Activated CD8-positive, alpha-beta T cell treated with anti-CD3 and anti-CD28 coated beads, Interleukin-2, amount 10 ng/mL, durations not matched to agents 7 days and 5 days (primary cell): ENCODE measurements around the gene DCHS2. TPM values are rescaled to one million over a fixed set of nuclear protein-coding genes. Genes with fewer than 3 reads are reported as not detected.
"Not testable (repeated sequence)": the region's sequence is repeated elsewhere in the genome, so short reads cannot be mapped to it uniquely, and the experiment has no call there.

Source experiments
- ATAC-seq: fragments of 150-1000 bp; cut with Tn5 transposase; one replicate; pipeline ENCODE4 v1.10.0; 2021; ENCODE audit warnings: moderate library complexity
- CTCF ChIA-PET: fragments of 350-600 bp; sonication (Branson Sonifier 250); formaldehyde crosslinking; loops from one replicate; lab custom pipeline; 2021; ENCODE audit warnings: antibody characterized with exemption; lab: Charles Lee
- POLR2A ChIA-PET: fragments of 350-600 bp; sonication (Branson Sonifier 250); formaldehyde crosslinking; loops from one replicate; lab custom pipeline; 2021; ENCODE audit warnings: antibody characterized with exemption; lab: Charles Lee
- DNase-seq: peaks from one replicate; pipeline ENCODE4 v3.0.0-alpha.2; 2020
- H3K27ac Mint-ChIP-seq: one replicate; pipeline ENCODE4 v1.8.0; 2021; ENCODE audit warnings: mild to moderate bottlenecking, mixed read lengths
- H3K27me3 Mint-ChIP-seq: one replicate; pipeline ENCODE4 v1.8.0; 2021; ENCODE audit warnings: low read depth, mixed read lengths
- H3K36me3 Mint-ChIP-seq: one replicate; pipeline ENCODE4 v1.8.0; 2021; ENCODE audit warnings: low read depth, mixed read lengths
- H3K4me1 Mint-ChIP-seq: one replicate; pipeline ENCODE4 v1.8.0; 2021; ENCODE audit warnings: low read depth, mixed read lengths
- H3K4me3 Mint-ChIP-seq: one replicate; pipeline ENCODE4 v1.8.0; 2021; ENCODE audit warnings: mild to moderate bottlenecking, mixed read lengths
- H3K9me3 Mint-ChIP-seq: one replicate; pipeline ENCODE4 v1.8.0; 2022; ENCODE audit warnings: mixed read lengths; ENCODE audit not compliant: insufficient read depth
- total RNA-seq, 2 experiments: library from RNA; stranded (reverse); gene quantifications; one replicate each; pipeline ENCODE4 v1.2.3, GENCODE V29; 2021

The DCHS2 gene
- total RNA-seq, 2 experiments from 2014 or later: not detected

DNA sequence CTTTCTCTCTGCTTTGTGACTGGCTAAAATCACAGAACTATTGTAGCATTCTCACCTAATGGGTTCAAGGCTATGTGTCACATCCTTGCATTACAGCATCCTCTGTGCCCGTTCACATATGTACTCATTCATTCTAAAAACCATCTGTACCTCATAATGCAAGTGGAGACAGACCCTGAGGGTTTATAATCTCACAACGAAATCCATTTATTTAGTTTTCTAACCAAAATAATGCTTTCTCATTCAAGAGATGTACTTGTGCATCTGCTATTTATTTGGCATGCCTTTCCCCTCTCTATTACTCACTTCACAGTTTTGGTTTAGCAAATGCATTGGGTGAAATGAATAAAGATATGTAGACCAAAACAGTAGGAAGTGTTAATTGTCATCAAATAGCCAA is 261.5 kb downstream of the DCHS2 start:
- ATAC-seq (no peak), DNase-seq (no peak)
- CTCF ChIA-PET: no interaction called here
- no peak overlapping the region for H3K4me3 Mint-ChIP-seq
- H3K27me3 Mint-ChIP-seq: peaks cover 4% of the 10 kb centered on the region
- no peak overlapping the region for H3K27ac Mint-ChIP-seq
- H3K9me3 Mint-ChIP-seq: no peaks in the 10 kb centered on the region
- H3K4me1 Mint-ChIP-seq: no peaks in the 10 kb centered on the region
- POLR2A ChIA-PET: no interaction called here
- H3K36me3 Mint-ChIP-seq: no peaks in the 10 kb centered on the region

DNA sequence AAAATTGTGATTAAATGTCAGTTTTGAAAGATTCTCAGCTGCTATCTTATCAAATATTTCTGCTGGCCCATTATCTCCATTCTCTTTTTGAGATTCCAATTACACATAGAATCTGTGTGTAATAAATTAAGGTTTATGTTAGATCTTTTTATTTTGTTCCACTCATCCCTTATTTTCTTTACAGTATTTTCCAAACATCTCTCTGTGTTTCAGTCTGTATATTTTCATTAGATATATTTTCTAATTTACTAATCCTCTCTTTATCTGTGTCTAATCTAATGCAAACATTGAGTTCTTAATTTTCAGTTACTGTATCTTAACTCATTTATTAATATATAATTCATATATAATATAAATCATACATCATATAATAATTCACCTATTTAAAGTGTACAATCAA is 268.7 kb downstream of the DCHS2 start:
- ATAC-seq: no peak
- H3K9me3 Mint-ChIP-seq: peaks cover 12% of the 10 kb centered on the region
- no peak overlapping the region for H3K4me3 Mint-ChIP-seq
- no peak overlapping the region for H3K27ac Mint-ChIP-seq
- no peaks in the 10 kb centered on the region for H3K4me1 Mint-ChIP-seq
- H3K36me3 Mint-ChIP-seq: no peaks in the 10 kb centered on the region
- DNase-seq: no peak
- ChIA-PET CTCF (no interaction called here), POLR2A (no interaction called here)
- peaks cover under 1% of the 10 kb centered on the region for H3K27me3 Mint-ChIP-seq

DNA sequence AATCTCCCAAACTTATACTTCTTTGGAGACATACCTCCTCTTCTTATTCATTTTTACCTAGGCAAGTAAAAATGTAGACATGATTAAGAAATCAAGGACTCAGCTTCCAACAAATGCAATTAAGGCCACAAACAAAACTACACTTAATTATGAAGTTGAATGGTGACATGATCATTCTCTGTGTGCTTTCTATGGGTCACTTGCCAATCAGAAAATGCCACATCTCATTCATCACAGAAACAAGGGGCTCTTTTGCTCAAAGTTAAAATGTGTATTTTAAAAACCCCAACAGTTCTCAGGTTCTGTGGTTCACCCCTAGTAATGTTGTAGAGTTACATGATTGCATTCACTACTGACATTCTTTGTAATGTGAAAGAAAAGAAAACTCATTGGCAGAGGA is 273.5 kb downstream of the DCHS2 start:
- Mint-ChIP-seq H3K27ac (no peak overlapping the region), H3K9me3 (peaks cover 5% of the 10 kb centered on the region), H3K27me3 (no peaks in the 10 kb centered on the region), H3K36me3 (no peaks in the 10 kb centered on the region), H3K4me1 (no peaks in the 10 kb centered on the region), H3K4me3 (no peak overlapping the region)
- no peak for DNase-seq
- no peak for ATAC-seq
- POLR2A ChIA-PET: no interaction called here
- CTCF ChIA-PET: no interaction called here

DNA sequence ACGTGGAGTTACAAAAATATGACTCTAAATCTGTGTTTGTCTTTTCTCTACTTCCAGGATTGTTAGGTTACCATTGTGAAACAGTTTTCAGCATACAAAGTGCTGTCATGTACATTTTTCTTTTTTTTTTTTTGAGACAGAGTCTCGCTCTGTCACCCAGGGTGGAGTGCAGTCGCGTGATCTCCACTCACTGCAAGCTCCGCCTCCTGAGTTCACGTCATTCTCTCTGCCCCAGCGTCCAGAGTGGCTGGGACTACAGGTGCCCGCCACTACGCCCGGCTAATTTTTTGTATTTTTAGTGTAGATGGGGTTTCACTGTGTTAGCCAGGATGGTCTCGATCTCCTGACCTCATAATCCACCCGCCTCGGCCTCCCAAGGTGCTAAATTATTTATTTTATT is 274.2 kb downstream of the DCHS2 start:
- H3K9me3 Mint-ChIP-seq, POLR2A ChIA-PET, ATAC-seq, CTCF ChIA-PET, H3K4me3 Mint-ChIP-seq, H3K36me3 Mint-ChIP-seq, H3K4me1 Mint-ChIP-seq, H3K27me3 Mint-ChIP-seq, H3K27ac Mint-ChIP-seq, DNase-seq: not testable (repeated sequence)

DNA sequence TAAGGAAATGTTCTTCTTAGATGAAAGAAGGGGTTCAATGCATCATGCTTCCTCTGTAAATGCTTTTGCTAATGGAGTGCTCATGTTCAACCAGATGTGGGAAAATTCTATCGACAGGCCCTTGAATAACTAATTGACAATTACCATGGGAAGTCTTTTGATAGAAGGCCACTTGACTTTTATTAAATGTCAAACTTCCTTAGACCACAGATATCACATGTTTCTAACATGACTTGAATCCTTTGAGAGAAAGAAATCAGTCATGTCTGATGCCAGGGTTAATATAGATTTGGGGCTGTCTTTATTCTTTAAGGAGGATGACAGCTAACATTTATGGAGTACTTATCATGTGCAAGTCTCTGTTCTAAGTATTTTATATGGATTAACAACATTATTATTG is 280.1 kb downstream of the DCHS2 start:
- ATAC-seq (no peak), DNase-seq (no peak)
- Mint-ChIP-seq H3K4me1 (no peaks in the 10 kb centered on the region), H3K36me3 (no peaks in the 10 kb centered on the region), H3K4me3 (no peak overlapping the region), H3K27me3 (peaks cover 2% of the 10 kb centered on the region), H3K27ac (no peak overlapping the region), H3K9me3 (no peaks in the 10 kb centered on the region)
- POLR2A ChIA-PET: no interaction called here
- CTCF ChIA-PET: no interaction called here

DNA sequence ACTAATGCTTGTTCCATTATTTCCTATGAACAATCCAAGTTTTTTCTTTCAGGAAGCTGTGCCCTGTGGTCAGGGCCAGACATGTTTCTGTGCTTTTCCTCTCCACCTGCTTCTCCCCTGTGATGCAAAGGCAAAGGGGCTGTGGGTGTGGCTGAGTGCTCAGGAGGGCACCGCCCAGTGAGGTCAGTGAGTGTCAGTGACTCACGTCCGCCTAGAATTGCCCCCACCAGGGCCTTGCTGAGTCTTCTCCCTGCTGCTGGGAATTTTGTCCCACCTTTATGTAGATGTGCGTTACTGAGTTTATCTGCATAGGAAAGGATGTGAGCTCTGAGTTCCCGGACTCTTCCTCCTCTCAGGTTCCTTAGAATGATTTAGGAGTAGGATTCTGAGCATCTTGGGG is 283.2 kb downstream of the DCHS2 start:
- CTCF ChIA-PET: no interaction called here
- H3K9me3 Mint-ChIP-seq: no peaks in the 10 kb centered on the region
- POLR2A ChIA-PET: no interaction called here
- H3K4me1 Mint-ChIP-seq: no peaks in the 10 kb centered on the region
- H3K4me3 Mint-ChIP-seq: no peak overlapping the region
- no peak overlapping the region for H3K27ac Mint-ChIP-seq
- DNase-seq (no peak), ATAC-seq (no peak)
- no peaks in the 10 kb centered on the region for H3K36me3 Mint-ChIP-seq
- H3K27me3 Mint-ChIP-seq: peaks cover 2% of the 10 kb centered on the region

DNA sequence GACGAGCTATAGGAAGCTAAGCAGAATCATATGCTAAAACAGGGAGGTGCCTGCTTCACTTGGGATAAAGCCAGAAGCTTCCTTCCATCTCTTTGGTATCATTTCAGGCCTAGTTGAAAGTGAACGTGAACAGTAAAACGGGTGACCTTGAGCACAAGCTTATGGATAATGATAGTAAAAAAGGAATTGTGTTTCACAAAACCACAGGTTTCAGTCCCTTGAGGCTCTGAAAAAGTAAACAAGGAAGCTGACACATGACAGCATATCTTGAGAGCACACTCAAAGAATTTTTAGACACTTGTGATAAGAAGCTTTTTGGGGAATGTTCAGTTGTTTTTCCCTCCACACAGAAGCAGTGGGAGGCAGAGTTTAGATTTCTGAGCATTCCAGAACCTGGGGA is 286.1 kb downstream of the DCHS2 start:
- Mint-ChIP-seq H3K9me3 (no peaks in the 10 kb centered on the region), H3K27ac (no peak overlapping the region), H3K36me3 (no peaks in the 10 kb centered on the region), H3K4me1 (no peaks in the 10 kb centered on the region), H3K27me3 (peaks cover 2% of the 10 kb centered on the region), H3K4me3 (no peak overlapping the region)
- POLR2A ChIA-PET: no interaction called here
- CTCF ChIA-PET: no interaction called here
- no peak for ATAC-seq
- DNase-seq: no peak

DNA sequence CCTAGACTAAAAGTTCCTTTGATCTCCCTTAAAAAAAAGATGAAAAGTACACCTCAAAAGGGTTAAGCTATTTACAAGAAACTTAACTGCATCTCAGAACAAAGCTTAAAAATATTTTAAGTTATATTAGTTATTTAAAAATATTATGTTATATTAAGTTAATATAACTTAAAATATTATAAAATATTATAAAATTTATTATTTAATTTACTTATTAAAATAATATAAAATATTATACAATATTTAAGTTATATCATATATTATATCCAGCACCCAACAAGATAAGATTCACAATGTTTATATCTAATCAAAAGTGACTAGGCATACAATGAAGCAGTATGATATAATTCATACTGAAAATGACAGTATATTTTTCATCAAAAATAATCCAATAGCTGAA is 296.9 kb downstream of the DCHS2 start:
- Mint-ChIP-seq H3K4me3 (no peak overlapping the region), H3K27me3 (peaks cover 3% of the 10 kb centered on the region), H3K36me3 (no peaks in the 10 kb centered on the region), H3K4me1 (no peaks in the 10 kb centered on the region), H3K9me3 (no peaks in the 10 kb centered on the region), H3K27ac (no peak overlapping the region)
- POLR2A ChIA-PET: no interaction called here
- ATAC-seq (no peak), DNase-seq (no peak)
- CTCF ChIA-PET: no interaction called here

DNA sequence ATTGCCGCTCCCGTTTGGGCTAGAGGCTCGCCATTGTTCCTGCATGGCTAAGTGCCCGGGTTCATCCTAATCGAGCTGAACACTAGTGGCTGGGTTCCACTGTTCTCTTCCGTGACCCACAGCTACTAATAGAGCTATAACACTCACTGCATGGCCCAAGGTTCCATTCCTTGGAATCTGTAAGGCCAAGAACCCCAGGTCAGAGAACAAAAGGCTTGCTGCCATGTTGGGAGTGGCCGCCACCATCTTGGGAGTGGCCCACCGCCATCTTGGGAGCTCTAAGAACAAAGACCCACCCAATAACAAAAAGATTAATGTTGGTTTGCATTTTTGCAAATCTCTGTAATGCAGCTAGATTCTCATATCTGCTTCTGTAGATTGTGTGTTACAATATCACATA is 299.0 kb downstream of the DCHS2 start:
- Mint-ChIP-seq H3K27ac (no peak overlapping the region), H3K9me3 (no peaks in the 10 kb centered on the region), H3K27me3 (peaks cover 3% of the 10 kb centered on the region), H3K36me3 (no peaks in the 10 kb centered on the region), H3K4me3 (no peak overlapping the region), H3K4me1 (no peaks in the 10 kb centered on the region)
- ATAC-seq (no peak), DNase-seq (no peak)
- ChIA-PET POLR2A (no interaction called here), CTCF (no interaction called here)

DNA sequence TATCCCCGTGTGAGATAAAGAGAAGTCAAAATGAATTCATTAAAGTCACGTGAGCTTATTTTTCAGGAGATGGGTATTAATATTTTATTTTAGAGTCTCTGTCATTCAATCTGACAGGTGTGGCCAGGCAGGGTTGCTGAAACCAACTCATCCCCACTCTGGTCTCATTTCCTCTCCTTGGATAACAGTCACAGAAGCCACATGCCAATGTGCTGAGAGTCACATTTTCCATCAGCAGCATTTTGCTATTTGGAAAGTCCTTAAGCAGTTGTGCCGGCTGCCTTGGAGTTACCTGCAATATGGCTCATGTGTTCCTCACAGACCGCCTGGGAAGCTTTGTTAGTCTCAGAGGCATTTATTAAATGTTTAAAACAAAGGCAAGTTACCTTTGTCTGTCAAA is 302.3 kb downstream of the DCHS2 start:
- H3K27me3 Mint-ChIP-seq: no peaks in the 10 kb centered on the region
- no peak overlapping the region for H3K4me3 Mint-ChIP-seq
- no peak overlapping the region for H3K27ac Mint-ChIP-seq
- no peaks in the 10 kb centered on the region for H3K4me1 Mint-ChIP-seq
- CTCF ChIA-PET: no interaction called here
- DNase-seq (no peak), ATAC-seq (no peak)
- POLR2A ChIA-PET: no interaction called here
- no peaks in the 10 kb centered on the region for H3K36me3 Mint-ChIP-seq
- H3K9me3 Mint-ChIP-seq: no peaks in the 10 kb centered on the region

DNA sequence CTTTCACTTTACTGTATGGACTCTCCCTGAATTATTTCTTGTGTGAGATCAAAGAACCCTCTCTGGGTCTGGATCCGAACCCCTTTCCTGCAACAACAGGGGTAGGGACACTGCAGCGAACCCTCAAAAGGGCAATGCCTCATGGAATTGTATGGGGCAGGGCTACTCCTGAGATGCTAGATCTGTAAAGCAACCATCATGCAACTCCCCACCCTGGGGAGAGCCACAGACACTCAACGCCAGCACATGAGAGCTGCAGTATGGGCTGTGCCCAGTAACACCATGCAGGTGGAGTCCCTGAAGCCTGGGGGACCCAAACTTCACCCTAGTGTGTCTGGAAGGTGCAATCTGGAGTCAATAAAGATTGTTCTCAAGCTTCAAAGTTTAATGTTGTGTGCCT is 304.7 kb downstream of the DCHS2 start:
- CTCF ChIA-PET: no interaction called here
- no peaks in the 10 kb centered on the region for H3K27me3 Mint-ChIP-seq
- H3K4me1 Mint-ChIP-seq: no peaks in the 10 kb centered on the region
- H3K27ac Mint-ChIP-seq: no peak overlapping the region
- no peaks in the 10 kb centered on the region for H3K9me3 Mint-ChIP-seq
- POLR2A ChIA-PET: no interaction called here
- DNase-seq (no peak), ATAC-seq (no peak)
- no peak overlapping the region for H3K4me3 Mint-ChIP-seq
- H3K36me3 Mint-ChIP-seq: no peaks in the 10 kb centered on the region

DNA sequence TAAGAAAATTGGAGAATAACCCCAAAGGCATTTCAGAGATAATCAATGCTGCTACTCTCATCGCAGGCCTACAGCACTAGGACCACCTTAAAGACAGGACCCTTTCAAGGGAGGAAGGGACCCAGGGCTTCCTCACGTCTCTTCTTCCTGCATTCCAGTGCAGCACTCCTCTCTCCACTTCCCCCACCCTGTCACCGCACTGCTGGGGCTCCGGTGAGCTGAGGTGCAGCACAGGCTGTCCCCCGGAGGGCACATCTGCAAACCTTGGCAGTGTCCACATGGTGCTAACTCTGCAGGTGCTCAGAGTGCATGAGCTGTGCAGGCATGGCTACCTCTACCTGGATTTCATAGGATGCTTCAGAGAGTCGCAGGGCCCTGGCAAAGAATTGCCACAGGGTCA is 305.6 kb downstream of the DCHS2 start:
- Mint-ChIP-seq H3K27ac (no peak overlapping the region), H3K4me3 (no peak overlapping the region), H3K27me3 (no peaks in the 10 kb centered on the region), H3K9me3 (no peaks in the 10 kb centered on the region), H3K4me1 (no peaks in the 10 kb centered on the region), H3K36me3 (no peaks in the 10 kb centered on the region)
- ATAC-seq (no peak), DNase-seq (no peak)
- CTCF ChIA-PET: no interaction called here
- POLR2A ChIA-PET: no interaction called here

DNA sequence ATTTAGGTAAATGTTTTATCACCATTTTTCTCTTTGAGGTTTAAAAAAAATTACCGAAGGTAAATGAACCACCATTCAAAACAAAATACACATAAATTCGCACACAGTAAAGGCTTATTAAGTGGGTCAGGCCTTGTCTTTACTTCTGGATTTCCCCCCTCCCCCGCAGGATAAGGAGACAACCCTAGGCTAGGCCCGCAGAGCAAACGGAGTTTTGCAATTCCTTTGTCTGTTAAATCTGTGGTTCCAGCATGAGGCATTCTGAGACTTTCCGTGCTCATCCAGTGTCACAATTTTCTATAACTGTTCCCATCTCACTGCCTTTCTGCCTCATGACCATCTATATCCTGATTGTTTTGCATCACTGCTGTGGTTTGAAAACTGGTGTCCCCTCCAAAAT is 307.4 kb downstream of the DCHS2 start:
- Mint-ChIP-seq H3K27ac (no peak overlapping the region), H3K36me3 (no peaks in the 10 kb centered on the region), H3K4me3 (no peak overlapping the region), H3K4me1 (no peaks in the 10 kb centered on the region), H3K9me3 (no peaks in the 10 kb centered on the region), H3K27me3 (no peaks in the 10 kb centered on the region)
- ChIA-PET CTCF (no interaction called here), POLR2A (no interaction called here)
- ATAC-seq (no peak), DNase-seq (no peak)
